Measurements from ENCODE around the gene MRTFA.
"Not testable (repeated sequence)": the region's sequence is repeated elsewhere in the genome, so short reads cannot be mapped to it uniquely, and the experiment has no call there.

Gene MRTFA

DNA sequence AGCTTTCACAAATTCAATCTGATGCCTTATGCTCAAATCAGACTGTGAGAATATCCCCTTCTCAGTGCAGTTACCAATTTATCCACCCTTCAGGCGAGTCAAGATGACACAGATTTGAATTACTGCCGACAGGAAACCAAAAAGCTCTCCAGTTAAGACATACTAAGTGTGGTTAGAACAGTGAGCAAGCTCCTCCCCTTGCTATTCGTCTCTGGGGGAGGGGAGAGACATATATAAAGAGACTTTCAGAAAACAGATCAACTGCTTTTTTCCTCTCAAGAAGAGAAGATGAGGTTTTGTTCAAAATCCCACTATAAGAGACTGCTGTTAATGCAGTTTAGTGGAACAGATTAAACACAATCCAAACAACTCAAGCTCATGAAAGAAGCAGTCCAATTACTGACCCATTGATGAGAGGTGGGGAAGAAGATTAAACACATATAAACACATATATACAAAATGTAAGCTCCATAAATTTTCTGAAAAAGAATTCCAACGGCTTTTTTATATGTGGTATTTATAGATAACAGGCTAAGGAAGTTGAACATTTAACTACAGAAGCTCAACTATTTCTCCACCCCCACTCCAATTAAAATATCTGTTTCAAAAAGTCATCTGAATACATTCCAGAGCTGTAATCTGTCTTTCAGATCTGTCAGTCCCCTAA lies 102.7 kb downstream of the MRTFA start:
- H3K4me1 Mint-ChIP-seq (ENCODE audit: low read depth), result peaks cover 57% of the 10 kb centered on the region
- no peaks in the 10 kb centered on the region for H3K9me3 Mint-ChIP-seq
- H3K27me3 Mint-ChIP-seq (ENCODE audit: low read depth), result no peaks in the 10 kb centered on the region
- H3K4me3 Mint-ChIP-seq, result peak overlapping the region; percentile 81
- H3K27ac Mint-ChIP-seq, result peak overlapping the region; percentile 81
- H3K36me3 Mint-ChIP-seq (ENCODE audit: low read depth), result peaks cover 4% of the 10 kb centered on the region
- DNase-seq (ENCODE audit: low spot score), result peak; percentile 64

DNA sequence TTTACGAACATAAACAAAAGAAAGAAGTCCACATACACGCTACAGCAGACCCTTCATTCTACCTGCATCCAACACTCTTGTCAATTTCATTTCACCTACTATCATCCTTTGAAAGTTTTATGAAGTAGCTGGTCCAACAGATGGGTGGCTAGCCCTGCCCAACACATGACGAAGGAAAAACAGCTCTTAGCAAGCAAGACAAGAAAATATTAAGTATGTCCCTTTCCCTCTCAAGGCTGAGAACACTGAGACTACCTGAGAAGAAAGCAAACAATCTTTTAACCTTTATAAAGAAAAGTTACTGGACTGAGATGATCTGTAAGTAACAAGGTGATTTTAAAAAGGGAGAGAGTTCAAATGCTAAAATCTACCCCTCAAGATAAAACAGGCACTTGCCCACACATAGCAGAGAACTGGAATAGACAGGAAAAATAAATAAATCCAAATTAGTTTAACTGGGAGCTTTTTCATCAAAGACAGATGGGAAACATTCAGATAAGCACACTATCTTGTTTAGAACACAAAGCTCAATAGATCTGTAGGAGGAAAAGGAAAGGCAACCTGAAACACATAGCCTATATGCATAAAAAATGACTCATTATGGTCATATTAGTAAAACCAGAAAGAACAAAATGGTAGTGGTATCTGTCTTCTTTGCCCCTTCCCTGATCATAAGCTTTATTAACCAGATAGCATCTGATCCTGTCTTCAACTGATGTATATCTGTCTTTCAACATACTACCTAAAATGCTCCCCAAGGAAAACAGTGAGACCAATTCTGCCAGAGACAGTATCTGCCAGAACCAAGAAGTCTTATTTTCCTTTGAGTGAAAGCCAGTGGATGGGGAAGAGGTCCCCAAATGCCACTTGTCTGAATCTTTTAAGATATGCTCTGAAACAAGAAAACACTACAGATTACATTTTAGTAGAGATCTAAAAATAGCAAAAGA lies 104.3 kb downstream of the MRTFA start:
- H3K9me3 Mint-ChIP-seq, result no peaks in the 10 kb centered on the region
- H3K4me1 Mint-ChIP-seq (ENCODE audit: low read depth), result peaks cover 60% of the 10 kb centered on the region
- no peak for DNase-seq (ENCODE audit: low spot score)
- H3K27me3 Mint-ChIP-seq (ENCODE audit: low read depth), result no peaks in the 10 kb centered on the region
- peaks cover 4% of the 10 kb centered on the region for H3K36me3 Mint-ChIP-seq (ENCODE audit: low read depth)
- H3K4me3 Mint-ChIP-seq, result peak overlapping the region; percentile 81
- peak overlapping the region; percentile 59 for H3K27ac Mint-ChIP-seq

DNA sequence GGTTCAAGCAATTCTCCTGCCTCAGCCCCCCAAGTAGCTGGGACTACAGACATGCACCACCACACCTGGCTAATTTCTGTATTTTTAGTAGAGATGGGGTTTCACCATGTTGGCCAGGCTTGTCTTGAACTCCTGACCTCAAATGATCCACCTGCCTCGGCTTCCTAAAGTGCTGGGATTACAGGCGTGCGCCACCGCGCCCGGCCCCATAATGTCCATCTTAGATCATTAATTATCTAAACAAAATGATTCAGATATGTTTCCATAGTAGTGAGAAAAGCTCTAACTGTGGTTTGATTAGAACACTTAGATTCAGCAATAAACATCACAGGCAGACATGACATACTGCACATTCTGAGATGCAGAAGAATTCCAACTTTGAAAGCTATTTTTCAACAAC lies 106.1 kb downstream of the MRTFA start:
- not testable (repeated sequence) for H3K36me3 Mint-ChIP-seq (ENCODE audit: low read depth); H3K9me3 Mint-ChIP-seq; H3K27me3 Mint-ChIP-seq (ENCODE audit: low read depth); DNase-seq (ENCODE audit: low spot score); H3K27ac Mint-ChIP-seq
- H3K4me1 Mint-ChIP-seq (ENCODE audit: low read depth), result peaks cover 63% of the 10 kb centered on the region
- peak overlapping the region; percentile 5 for H3K4me3 Mint-ChIP-seq

DNA sequence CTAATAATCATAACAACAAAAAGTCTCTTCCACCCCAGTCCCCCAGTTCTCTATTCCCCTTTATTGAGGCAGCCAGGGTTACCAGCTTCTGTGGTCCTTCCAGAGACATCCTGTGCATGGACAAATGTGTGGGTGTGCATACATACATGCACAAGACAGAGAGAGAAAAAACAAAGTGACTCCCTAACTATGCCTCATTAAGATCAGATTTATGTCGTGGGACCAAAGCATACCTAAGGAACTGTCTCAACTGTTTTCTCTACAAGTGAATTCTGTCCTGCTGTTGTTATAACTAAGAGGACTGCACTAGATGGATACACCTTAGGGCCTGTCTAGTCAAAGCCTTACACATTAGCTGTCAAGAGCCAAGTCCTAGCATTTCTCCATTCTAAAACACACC lies 106.7 kb downstream of the MRTFA start:
- no peaks in the 10 kb centered on the region for H3K27me3 Mint-ChIP-seq (ENCODE audit: low read depth)
- H3K36me3 Mint-ChIP-seq (ENCODE audit: low read depth), result peaks cover 2% of the 10 kb centered on the region
- no peak overlapping the region for H3K27ac Mint-ChIP-seq
- no peaks in the 10 kb centered on the region for H3K9me3 Mint-ChIP-seq
- peaks cover 57% of the 10 kb centered on the region for H3K4me1 Mint-ChIP-seq (ENCODE audit: low read depth)
- no peak for DNase-seq (ENCODE audit: low spot score)
- no peak overlapping the region for H3K4me3 Mint-ChIP-seq

DNA sequence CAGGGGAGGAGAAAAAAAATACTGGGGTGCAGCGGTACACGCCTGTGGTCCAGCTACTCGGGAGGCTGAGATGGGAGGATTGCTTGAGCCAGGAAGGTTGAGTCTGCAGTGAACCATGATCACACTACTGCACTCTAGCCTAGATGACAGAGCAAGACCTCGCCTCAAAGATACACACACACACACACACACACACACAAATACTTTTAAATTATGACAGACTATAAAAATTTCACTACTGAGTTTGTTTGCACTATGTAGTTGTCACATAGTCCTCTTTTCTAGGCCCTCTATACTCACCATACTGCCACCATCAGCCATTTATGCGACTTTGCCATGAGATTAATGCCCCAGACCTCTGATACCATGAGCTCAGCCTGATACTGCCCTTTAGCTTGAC lies 109.6 kb downstream of the MRTFA start:
- no peaks in the 10 kb centered on the region for H3K27me3 Mint-ChIP-seq (ENCODE audit: low read depth)
- H3K36me3 Mint-ChIP-seq (ENCODE audit: low read depth), result peaks cover 5% of the 10 kb centered on the region
- H3K9me3 Mint-ChIP-seq, result no peaks in the 10 kb centered on the region
- H3K4me3 Mint-ChIP-seq, result no peak overlapping the region
- H3K4me1 Mint-ChIP-seq (ENCODE audit: low read depth), result peaks cover 33% of the 10 kb centered on the region
- no peak overlapping the region for H3K27ac Mint-ChIP-seq
- DNase-seq (ENCODE audit: low spot score), result no peak

DNA sequence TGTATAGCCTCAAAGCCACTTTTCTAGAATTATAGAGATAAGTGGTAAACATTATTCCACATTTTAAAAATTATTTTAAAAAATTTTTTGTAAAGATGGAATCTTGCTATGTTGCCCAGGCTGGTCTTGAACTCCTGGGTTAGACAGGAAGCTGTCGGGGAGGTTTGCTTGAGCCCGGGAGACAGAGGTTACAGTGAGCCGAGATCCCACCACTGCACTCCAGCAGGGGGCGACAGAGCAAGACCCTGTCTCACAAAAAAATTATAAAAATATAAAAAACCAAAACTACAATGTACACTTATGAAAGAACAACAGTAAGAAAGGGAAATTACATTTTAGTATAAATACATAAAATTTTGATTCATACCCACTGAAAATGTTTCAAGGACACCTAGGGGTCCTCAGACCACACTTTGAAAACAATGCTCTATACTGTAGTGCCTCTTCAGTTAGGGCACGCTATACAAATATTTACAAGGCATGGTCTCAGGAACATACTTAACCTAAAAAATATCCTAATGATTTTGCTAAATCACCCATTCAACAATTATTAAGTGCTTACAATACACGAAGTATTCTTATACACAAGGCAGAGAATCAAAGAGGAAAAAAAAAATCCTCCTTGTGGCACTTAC lies 111.2 kb downstream of the MRTFA start:
- peak; percentile 47 for DNase-seq (ENCODE audit: low spot score)
- H3K27ac Mint-ChIP-seq, result no peak overlapping the region
- H3K4me3 Mint-ChIP-seq, result no peak overlapping the region
- H3K36me3 Mint-ChIP-seq (ENCODE audit: low read depth), result peaks cover 5% of the 10 kb centered on the region
- H3K27me3 Mint-ChIP-seq (ENCODE audit: low read depth), result no peaks in the 10 kb centered on the region
- H3K9me3 Mint-ChIP-seq, result no peaks in the 10 kb centered on the region
- peaks cover 20% of the 10 kb centered on the region for H3K4me1 Mint-ChIP-seq (ENCODE audit: low read depth)

DNA sequence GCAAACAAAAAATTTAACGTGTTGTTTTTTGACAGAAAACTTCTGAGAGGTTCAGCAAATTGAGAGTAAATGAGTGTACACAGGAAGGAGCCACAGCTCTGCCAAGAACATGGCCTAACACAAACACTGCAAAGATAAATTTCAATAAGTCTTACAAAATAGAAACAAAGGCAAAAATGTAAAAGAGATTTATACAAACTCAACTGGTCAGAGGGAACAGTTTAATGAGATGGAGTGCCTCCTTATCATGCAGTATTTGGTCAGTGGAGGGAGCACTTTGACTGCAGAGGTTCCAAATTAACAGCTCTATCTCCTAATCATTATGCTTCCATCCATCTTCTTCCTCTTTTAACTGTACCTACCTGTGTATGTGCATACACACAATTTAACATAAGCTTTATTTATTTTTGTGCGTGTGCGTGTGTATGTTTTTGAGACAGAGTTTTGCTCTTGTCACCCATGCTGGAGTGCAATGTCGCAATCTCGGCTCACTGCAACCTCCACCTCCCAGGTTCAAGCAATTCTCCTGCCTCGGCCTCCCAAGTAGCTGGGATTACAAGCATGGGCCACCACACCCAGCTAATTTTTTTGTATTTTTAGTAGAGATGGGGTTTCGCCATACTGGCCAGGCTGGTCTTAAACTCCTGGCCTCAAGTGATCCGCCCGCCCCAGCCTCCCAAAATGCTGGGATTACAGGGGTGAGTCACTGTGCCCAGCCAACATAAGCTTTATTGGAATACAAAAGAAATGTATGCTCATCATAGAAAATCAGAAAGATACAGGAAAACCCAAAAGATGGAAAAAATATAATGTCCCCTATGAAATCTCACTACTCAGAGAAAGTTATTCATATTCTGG lies 111.9 kb downstream of the MRTFA start:
- no peak overlapping the region for H3K27ac Mint-ChIP-seq
- no peaks in the 10 kb centered on the region for H3K9me3 Mint-ChIP-seq
- DNase-seq (ENCODE audit: low spot score), result no peak
- no peaks in the 10 kb centered on the region for H3K27me3 Mint-ChIP-seq (ENCODE audit: low read depth)
- peaks cover 18% of the 10 kb centered on the region for H3K4me1 Mint-ChIP-seq (ENCODE audit: low read depth)
- H3K4me3 Mint-ChIP-seq, result no peak overlapping the region
- peaks cover 3% of the 10 kb centered on the region for H3K36me3 Mint-ChIP-seq (ENCODE audit: low read depth)

DNA sequence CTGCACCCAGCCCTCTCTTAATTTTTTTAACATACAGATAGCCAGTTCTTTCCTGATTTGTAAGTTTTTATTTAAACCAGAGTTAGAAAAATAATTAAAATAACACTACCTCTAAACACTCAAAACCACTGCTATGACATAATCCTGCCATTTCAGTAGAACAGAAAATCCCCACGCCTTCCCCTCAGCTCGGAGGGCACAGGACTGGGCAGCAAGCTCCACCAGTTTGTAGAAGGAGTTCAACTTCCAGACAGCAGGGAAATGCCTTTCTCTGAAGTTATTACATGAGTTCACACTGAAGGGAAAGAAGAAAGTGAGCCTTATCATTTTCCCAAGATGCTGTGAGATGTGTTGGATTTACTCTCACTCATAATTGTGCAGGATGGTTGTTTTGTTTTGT lies 114.4 kb downstream of the MRTFA start:
- Mint-ChIP-seq H3K9me3 (no peaks in the 10 kb centered on the region), H3K27me3 (ENCODE audit: low read depth) (no peaks in the 10 kb centered on the region), H3K36me3 (ENCODE audit: low read depth) (peaks cover 17% of the 10 kb centered on the region), H3K4me3 (no peak overlapping the region), H3K4me1 (ENCODE audit: low read depth) (peaks cover 26% of the 10 kb centered on the region), H3K27ac (no peak overlapping the region)
- no peak for DNase-seq (ENCODE audit: low spot score)

DNA sequence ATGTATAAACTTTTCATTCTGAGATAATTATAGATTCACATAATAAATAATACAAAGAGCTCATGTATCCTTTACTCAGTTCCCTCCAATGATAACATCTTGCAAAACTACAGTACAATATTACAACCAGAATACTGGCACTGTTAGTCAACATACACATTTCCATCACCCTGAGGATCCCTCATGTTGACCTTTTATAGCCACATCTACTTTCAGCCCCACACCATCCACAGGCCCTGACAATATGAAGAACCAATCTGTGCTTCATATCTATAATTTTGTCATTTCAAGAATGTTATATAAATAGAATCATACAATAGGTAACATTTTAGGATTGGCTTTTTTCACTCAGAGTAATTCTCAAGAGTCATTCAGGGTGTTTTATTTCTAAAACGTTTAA lies 115.5 kb downstream of the MRTFA start:
- no peak overlapping the region for H3K27ac Mint-ChIP-seq

DNA sequence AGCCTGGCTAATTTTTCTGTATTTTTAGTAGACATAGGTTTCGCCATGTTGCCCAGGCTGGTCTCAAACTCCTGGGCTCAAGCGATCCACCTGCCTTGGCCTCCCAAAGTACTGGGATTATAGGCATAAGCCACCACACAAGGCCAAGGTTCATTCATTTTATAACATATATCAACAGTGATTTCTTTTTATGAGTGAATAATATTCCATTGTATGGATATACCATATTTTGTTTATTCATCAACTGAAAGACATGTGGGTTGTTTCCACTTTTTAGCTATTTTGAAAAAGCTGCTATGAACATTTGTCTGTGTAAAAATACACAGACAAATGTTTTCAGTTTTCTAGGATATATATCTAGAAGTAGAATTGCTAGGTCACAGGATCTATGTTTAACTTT lies 116.0 kb downstream of the MRTFA start:
- DNase-seq (ENCODE audit: low spot score), result no peak
- Mint-ChIP-seq H3K4me3 (no peak overlapping the region), H3K27me3 (ENCODE audit: low read depth) (no peaks in the 10 kb centered on the region), H3K36me3 (ENCODE audit: low read depth) (peaks cover 21% of the 10 kb centered on the region), H3K4me1 (ENCODE audit: low read depth) (peaks cover 21% of the 10 kb centered on the region), H3K27ac (peak overlapping the region; percentile 31), H3K9me3 (no peaks in the 10 kb centered on the region)

More for the DNA sequence above, 115.5 kb downstream of the MRTFA start:
- Mint-ChIP-seq H3K36me3 (ENCODE audit: low read depth) (peaks cover 19% of the 10 kb centered on the region), H3K4me1 (ENCODE audit: low read depth) (peaks cover 23% of the 10 kb centered on the region), H3K9me3 (no peaks in the 10 kb centered on the region), H3K4me3 (no peak overlapping the region), H3K27me3 (ENCODE audit: low read depth) (no peaks in the 10 kb centered on the region)
- DNase-seq (ENCODE audit: low spot score), result no peak

DNA sequence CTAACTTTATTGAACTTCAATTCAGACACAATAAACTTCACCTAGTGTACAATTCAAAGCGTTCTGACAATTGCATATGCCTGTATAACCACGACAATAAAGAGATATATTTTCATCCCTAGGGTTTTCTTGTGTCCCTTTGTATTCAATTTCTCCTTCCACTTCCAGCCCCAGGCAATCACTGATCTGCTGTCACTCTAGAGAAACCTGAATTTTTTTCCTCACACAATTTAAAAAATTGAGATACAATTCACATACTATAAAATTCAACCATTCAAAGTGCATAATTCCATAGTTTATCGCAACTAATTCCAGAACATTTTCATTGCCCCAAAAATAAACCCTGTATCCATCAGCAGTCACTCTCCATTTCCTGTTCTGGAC lies 116.6 kb downstream of the MRTFA start:
- H3K9me3 Mint-ChIP-seq, result no peaks in the 10 kb centered on the region
- no peak overlapping the region for H3K4me3 Mint-ChIP-seq
- H3K27ac Mint-ChIP-seq, result no peak overlapping the region
- H3K27me3 Mint-ChIP-seq (ENCODE audit: low read depth), result no peaks in the 10 kb centered on the region
- H3K4me1 Mint-ChIP-seq (ENCODE audit: low read depth), result peaks cover 20% of the 10 kb centered on the region
- H3K36me3 Mint-ChIP-seq (ENCODE audit: low read depth), result peaks cover 24% of the 10 kb centered on the region
- DNase-seq (ENCODE audit: low spot score), result no peak

DNA sequence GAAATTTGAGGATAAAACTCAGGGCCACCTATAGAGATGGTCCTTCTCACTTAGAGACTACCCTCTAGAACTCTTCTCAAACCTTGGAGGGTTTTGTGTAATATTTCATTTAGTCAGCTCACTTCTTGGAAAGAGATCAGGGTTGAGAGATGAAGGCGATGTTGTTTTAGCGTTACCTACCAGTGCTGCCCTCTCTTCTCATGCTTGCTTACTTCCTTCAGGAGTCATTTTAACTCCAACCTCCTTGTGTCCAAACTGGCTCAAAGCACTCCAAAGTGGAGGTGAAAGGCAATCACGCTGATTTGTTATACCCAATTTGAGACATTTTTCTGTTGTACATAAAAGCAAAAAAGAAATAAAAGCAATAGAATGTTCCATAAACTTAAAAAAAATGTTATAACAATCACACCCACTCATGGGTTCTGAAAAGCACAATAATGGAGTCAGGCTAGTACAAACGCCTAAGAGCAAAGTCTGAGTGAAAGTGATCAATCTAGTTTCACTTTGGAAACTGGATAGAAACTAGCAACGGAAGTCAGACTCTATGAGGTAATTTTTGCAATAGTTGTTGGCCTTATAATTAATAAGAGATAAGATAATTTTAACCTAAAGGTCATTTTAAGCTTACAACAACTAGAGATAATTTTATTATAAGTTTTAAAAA lies 117.1 kb downstream of the MRTFA start:
- no peaks in the 10 kb centered on the region for H3K27me3 Mint-ChIP-seq (ENCODE audit: low read depth)
- peak overlapping the region; percentile 86 for H3K27ac Mint-ChIP-seq
- DNase-seq (ENCODE audit: low spot score), result no peak
- peak overlapping the region; percentile 80 for H3K4me3 Mint-ChIP-seq
- H3K4me1 Mint-ChIP-seq (ENCODE audit: low read depth), result peaks cover 20% of the 10 kb centered on the region
- H3K9me3 Mint-ChIP-seq, result no peaks in the 10 kb centered on the region
- peaks cover 24% of the 10 kb centered on the region for H3K36me3 Mint-ChIP-seq (ENCODE audit: low read depth)

DNA sequence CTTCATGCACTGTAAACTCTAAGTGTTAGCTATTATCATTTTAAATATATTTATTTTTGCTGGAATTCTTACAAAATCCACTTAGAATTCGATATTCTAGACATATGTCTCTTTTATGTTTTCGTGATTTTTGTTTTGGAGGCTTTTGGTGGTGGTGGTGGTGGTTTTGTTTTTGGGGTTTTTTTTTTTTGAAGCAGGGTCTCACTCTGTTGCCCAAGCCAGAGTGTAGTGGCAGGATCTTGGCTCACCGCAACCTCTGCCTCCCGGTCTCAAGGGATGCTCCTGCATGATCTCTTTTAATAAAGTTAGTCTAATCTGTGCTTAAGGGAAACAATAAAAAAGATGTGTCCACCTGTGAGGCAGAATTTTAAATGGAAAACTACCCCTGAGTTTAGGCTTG lies 117.7 kb downstream of the MRTFA start:
- peak overlapping the region; percentile 86 for H3K27ac Mint-ChIP-seq

More for the DNA sequence above, 117.7 kb downstream of the MRTFA start:
- H3K4me3 Mint-ChIP-seq, result peak overlapping the region; percentile 80
- peaks cover 24% of the 10 kb centered on the region for H3K36me3 Mint-ChIP-seq (ENCODE audit: low read depth)
- H3K27me3 Mint-ChIP-seq (ENCODE audit: low read depth), result no peaks in the 10 kb centered on the region
- DNase-seq (ENCODE audit: low spot score), result no peak
- no peaks in the 10 kb centered on the region for H3K9me3 Mint-ChIP-seq
- H3K4me1 Mint-ChIP-seq (ENCODE audit: low read depth), result peaks cover 18% of the 10 kb centered on the region

Measured in T-helper 2 cell treated with Interferon-gamma antibody and Interleukin-4, amounts not matched to agents 5 μg/mL and 100 μg/mL, for 36 hours (primary cell).